Germinal center (tissue), 1 donor: Measurements from ENCODE around the gene RAB40B.

Source experiments
- DNase-seq: peaks from one replicate; pipeline ENCODE4 v3.0.0; 2012; ENCODE audit warnings: mixed read lengths, low spot score

Gene RAB40B

GRCh38 chr17:82716203-82717010 is 17.9 kb upstream of the RAB40B start, which contains the start of gene FN3KRP:
Gene FN3KRP (plus strand): TSS chr17:82716706. CDS start chr17:82716756, 50 bp downstream.
- peak; percentile 100 for DNase-seq

GRCh38 chr17:82713071-82713723 is 14.7 kb upstream of the RAB40B start:
- DNase-seq = no peak

- DNase-seq = no peak
Measured at GRCh38 chr17:82710499-82711232, 12.2 kb upstream of the RAB40B start.

GRCh38 chr17:82709676-82710498 is 11.4 kb upstream of the RAB40B start:
- no peak for DNase-seq

- no peak for DNase-seq
Measured at GRCh38 chr17:82709024-82709675, 10.7 kb upstream of the RAB40B start.

- no peak for DNase-seq
Measured at GRCh38 chr17:82705756-82706155, 7.3 kb upstream of the RAB40B start.

GRCh38 chr17:82704886-82705285 is 6.4 kb upstream of the RAB40B start:
- DNase-seq = no peak

- no peak for DNase-seq
Measured at GRCh38 chr17:82703935-82704865, 5.7 kb upstream of the RAB40B start.

GRCh38 chr17:82703036-82703745 is 4.7 kb upstream of the RAB40B start:
- no peak for DNase-seq

GRCh38 chr17:82702231-82702927 is 3.9 kb upstream of the RAB40B start:
- no peak for DNase-seq

- no peak for DNase-seq
Measured at GRCh38 chr17:82699551-82699950, 1.1 kb upstream of the RAB40B start.

GRCh38 chr17:82698974-82699442 is 510 bp upstream of the RAB40B start:
- DNase-seq = no peak

- no peak for DNase-seq
Measured at GRCh38 chr17:82697808-82698064, 762 bp downstream of the RAB40B start.

GRCh38 chr17:82696916-82697807 is 1.3 kb downstream of the RAB40B start:
- DNase-seq = no peak

- DNase-seq = no peak
Measured at GRCh38 chr17:82696259-82696658, 2.2 kb downstream of the RAB40B start.

GRCh38 chr17:82694647-82695046 is 3.9 kb downstream of the RAB40B start:
- DNase-seq = no peak

GRCh38 chr17:82693168-82693867 is 5.2 kb downstream of the RAB40B start:
- no peak for DNase-seq
